Measurements from ENCODE around the gene FIGNL2.

The FIGNL2 gene

DNA sequence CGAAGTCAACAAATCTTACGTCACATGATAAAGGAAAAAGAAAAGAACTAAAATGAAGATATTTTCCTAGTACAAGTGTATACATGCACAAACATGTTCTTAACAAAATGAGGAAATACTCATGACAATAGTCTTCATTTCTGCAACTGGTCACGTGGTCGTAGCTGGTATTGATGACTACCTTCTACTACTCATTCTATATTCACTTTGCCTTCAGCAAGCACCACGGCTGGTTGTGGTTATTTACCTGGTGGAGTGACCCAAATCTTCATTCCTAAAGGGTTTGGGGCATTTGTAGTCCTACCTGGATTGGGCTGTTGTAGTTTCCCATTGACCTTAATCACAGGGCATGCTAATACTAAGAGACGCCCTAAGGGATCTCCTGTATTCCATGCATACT lies 51.2 kb downstream of the FIGNL2 start:
- TF ChIP-seq, protein P1, sequence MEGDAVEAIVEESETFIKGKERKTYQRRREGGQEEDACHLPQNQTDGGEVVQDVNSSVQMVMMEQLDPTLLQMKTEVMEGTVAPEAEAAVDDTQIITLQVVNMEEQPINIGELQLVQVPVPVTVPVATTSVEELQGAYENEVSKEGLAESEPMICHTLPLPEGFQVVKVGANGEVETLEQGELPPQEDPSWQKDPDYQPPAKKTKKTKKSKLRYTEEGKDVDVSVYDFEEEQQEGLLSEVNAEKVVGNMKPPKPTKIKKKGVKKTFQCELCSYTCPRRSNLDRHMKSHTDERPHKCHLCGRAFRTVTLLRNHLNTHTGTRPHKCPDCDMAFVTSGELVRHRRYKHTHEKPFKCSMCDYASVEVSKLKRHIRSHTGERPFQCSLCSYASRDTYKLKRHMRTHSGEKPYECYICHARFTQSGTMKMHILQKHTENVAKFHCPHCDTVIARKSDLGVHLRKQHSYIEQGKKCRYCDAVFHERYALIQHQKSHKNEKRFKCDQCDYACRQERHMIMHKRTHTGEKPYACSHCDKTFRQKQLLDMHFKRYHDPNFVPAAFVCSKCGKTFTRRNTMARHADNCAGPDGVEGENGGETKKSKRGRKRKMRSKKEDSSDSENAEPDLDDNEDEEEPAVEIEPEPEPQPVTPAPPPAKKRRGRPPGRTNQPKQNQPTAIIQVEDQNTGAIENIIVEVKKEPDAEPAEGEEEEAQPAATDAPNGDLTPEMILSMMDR (IDR thresholded peaks at IDR 0.05) = no peak

DNA sequence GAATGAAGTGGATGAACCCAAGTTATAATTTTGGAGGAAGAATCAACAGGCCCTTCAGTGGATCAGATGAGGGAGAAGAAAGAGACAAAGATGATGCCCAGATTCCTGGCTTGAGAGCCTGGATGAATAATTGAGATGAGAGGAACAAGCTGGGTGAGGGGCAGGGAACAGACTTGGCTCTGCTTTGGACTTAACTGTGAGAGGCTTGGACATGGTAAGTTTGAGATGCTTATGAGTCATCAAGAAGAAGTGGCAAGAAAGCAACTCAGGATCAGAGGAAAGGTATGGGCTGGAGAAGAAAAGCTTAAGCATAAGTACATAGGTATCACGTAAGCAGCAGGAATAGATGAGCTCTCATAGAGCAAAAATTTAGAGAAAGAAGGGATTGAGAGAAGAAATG lies 55.3 kb downstream of the FIGNL2 start:
- TF ChIP-seq, protein P1 (IDR thresholded peaks at IDR 0.05) = no peak

DNA sequence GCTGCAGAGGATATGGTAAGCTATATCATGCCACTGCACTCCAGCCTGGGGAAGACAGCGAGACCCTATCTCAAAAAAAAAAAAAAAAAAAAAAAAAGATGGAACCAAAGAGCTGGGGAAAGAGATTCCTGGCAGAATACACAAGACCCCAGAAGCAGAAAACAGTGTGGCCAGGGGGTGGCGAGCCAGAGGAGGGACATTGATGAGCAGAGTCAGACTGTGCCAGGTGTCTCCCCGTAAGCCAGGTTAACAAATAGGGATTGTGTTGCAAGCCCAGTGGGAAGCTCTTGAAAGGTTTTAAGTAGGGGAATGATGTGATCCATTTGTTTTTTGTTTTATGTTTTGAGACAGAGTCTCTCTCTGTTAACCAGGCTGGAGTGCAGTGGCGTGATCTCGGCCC lies 56.1 kb downstream of the FIGNL2 start:
- TF ChIP-seq, protein P1 (IDR thresholded peaks at IDR 0.05) = no peak

DNA sequence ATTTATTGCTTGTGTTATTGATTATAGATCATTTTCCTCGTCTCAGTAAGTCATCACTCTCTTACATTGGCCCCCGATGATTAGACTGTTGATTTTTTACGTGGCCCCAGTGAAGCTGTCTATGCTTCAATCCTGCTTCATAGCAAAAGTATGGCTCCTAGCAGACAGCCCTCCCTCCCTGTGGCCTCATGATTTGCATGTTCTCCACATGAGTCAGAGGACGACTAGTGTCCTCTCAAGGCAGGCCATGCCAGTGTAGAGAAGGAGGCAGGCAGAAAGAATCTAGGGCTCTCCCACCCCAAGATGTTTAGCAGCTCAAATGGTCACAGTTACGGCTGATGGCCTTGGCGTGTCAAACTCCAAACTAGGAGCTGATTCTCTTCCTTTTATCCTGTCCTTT lies 59.6 kb downstream of the FIGNL2 start:
- TF ChIP-seq, protein P1 (IDR thresholded peaks at IDR 0.05) = no peak

DNA sequence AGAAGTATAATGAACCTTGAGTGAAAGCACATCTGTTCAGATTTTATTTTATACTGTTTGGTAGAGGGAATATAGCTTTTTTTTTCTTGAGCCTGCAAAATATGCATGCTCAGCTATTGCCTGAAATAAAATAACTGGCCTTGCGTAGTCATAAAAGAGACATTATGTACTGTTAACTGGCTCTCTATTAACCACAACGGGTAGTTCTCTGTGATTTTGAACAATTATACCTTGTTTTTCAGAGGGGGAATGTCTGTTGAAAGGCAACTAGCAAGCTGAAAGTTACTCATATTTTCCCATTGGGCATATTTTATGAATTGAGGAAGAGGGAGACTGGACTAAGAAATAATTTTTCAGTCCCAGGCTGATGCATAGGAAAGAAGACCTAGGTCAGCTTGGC lies 62.6 kb downstream of the FIGNL2 start:
- TF ChIP-seq, protein P1 (IDR thresholded peaks at IDR 0.05) = no peak

DNA sequence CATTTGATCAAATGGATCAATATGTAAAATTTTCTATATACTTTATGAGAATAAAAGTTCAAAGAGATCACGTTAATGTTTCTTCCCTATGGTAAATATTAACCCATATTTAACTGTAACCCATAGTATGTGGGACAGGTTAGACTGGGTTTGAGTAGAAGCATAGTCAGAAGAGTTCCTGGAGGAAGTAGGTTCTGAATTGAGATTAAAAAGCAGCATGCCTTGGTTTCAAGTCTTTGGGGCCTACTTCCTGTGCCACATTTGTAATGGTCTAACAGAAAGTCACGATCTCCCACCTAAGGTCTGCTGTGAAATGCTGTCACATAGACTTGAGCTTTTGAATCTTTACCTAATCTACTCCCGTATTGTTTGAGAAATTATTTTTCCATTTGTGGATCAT lies 63.8 kb downstream of the FIGNL2 start:
- TF ChIP-seq, protein P1 (IDR thresholded peaks at IDR 0.05) = no peak

DNA sequence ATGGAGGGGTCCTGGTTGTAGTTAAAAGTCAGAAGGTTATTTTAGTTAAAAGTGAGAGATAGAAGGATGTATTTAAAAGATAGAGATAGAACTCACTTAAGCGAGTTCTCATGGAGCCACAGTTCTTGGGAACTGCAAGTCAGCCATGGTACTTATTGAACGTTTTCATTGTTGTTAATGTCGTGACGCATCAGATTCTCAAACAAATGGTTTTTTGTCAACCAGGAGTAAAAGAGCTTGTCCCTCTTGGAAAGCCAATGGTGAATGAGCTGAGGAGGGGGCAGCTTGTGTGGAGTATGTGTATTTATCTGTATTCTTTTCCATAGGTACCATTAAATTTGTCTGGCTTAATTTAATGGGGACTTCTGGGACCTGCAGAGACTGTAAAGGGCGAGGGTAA lies 68.6 kb downstream of the FIGNL2 start:
- TF ChIP-seq, protein P1 (IDR thresholded peaks at IDR 0.05) = no peak

DNA sequence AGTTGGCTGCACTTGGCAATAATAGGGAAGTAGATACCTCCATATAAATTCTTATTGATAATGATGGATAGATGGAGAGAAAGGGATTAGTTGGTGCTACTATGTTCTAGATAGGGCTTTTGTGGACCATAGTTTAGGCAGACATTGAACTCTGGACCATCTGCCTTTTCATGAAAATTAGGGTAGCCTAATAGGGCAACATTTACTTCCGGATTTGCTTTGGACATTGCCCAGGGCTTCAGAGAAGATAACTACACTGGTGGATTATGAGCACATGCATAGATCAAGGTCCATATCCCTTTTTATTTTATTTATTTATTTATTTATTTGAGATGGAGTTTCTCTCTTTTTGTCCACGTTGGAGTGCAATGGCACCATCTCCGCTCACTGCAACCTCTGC lies 70.5 kb downstream of the FIGNL2 start:
- TF ChIP-seq, protein P1 (IDR thresholded peaks at IDR 0.05) = no peak
